ENCODE results near the gene CLEC16A. TPM values are rescaled to one million over a fixed set of nuclear protein-coding genes. Genes with fewer than 3 reads are reported as not detected.

The CLEC16A gene
- polyA plus RNA-seq, 1 experiment = 11.9 TPM

DNA sequence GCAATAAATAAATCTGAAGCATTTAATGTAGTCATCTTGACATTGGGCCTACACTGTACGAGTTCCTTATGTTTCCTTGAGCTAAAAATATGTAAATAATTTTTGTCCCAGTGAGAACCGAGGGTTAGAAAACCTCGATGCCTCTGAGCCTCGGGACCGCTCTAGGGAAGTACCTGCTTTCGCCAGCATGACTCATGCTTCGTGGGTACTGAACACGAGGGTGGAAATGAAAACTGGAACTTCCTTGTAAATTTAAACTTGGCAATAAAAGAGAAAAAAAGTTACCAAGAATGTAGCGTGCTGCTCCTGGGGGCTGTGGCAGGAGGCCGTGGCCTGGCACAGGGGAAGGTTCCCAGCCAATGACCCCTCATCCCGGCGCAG is 237.5 kb downstream of the CLEC16A start:
- H3K27ac ChIP-seq (ENCODE audit: low read depth, low read length) = peak overlapping the region; percentile 31
- ChIA-PET CTCF (no interaction called here), POLR2A (no interaction called here)
- TF ChIP-seq, protein P1, sequence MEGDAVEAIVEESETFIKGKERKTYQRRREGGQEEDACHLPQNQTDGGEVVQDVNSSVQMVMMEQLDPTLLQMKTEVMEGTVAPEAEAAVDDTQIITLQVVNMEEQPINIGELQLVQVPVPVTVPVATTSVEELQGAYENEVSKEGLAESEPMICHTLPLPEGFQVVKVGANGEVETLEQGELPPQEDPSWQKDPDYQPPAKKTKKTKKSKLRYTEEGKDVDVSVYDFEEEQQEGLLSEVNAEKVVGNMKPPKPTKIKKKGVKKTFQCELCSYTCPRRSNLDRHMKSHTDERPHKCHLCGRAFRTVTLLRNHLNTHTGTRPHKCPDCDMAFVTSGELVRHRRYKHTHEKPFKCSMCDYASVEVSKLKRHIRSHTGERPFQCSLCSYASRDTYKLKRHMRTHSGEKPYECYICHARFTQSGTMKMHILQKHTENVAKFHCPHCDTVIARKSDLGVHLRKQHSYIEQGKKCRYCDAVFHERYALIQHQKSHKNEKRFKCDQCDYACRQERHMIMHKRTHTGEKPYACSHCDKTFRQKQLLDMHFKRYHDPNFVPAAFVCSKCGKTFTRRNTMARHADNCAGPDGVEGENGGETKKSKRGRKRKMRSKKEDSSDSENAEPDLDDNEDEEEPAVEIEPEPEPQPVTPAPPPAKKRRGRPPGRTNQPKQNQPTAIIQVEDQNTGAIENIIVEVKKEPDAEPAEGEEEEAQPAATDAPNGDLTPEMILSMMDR (IDR thresholded peaks at IDR 0.05; ENCODE audit: low read depth, low read length) = no peak
- no peaks in the 10 kb centered on the region; the same call in 1 of the 2 replicates for H3K9me3 ChIP-seq (ENCODE audit: control insufficient read depth, insufficient read depth, low read length)
- H3K27me3 ChIP-seq (ENCODE audit: control insufficient read depth, insufficient read depth, low read length) = no peaks in the 10 kb centered on the region
- no peak overlapping the region for H3K4me3 ChIP-seq (ENCODE audit: low read depth, low read length)
- no peak for DNase-seq (ENCODE audit: low read depth, low spot score)

DNA sequence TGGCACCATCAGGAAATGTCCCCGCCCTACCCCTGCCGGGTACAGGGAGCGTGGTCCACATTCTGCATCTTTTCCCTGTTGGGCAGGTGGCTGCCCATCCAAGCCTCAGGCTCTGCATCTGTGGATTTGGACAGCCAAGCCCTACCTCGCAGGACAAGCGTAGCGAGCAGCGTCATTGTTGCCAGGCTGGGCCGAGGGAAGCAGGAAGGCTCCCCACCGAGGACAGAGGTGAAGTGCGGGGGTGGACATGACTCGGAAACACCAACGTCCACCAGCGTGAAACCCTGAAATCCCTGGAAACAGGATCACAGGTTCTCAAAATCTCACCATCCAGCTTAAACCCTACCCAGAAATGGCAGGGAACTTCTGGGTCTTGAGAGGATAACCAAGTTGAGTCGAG is 238.0 kb downstream of the CLEC16A start:
- Histone ChIP-seq H3K27me3 (ENCODE audit: control insufficient read depth, insufficient read depth, low read length) (no peaks in the 10 kb centered on the region), H3K27ac (ENCODE audit: low read depth, low read length) (peak overlapping the region; percentile 31), H3K4me3 (ENCODE audit: low read depth, low read length) (no peak overlapping the region), H3K9me3 (ENCODE audit: control insufficient read depth, insufficient read depth, low read length) (no peaks in the 10 kb centered on the region; the same call in 1 of the 2 replicates)
- ChIA-PET POLR2A (no interaction called here), CTCF (interaction anchor here (0.8 kb wide), 1 partner anchor 73 kb away, joined by 3 read pairs; no protein-coding TSS in a partner anchor)
- DNase-seq (ENCODE audit: low read depth, low spot score) = no peak
- TF ChIP-seq, protein P1 (IDR thresholded peaks at IDR 0.05; ENCODE audit: low read depth, low read length) = no peak

DNA sequence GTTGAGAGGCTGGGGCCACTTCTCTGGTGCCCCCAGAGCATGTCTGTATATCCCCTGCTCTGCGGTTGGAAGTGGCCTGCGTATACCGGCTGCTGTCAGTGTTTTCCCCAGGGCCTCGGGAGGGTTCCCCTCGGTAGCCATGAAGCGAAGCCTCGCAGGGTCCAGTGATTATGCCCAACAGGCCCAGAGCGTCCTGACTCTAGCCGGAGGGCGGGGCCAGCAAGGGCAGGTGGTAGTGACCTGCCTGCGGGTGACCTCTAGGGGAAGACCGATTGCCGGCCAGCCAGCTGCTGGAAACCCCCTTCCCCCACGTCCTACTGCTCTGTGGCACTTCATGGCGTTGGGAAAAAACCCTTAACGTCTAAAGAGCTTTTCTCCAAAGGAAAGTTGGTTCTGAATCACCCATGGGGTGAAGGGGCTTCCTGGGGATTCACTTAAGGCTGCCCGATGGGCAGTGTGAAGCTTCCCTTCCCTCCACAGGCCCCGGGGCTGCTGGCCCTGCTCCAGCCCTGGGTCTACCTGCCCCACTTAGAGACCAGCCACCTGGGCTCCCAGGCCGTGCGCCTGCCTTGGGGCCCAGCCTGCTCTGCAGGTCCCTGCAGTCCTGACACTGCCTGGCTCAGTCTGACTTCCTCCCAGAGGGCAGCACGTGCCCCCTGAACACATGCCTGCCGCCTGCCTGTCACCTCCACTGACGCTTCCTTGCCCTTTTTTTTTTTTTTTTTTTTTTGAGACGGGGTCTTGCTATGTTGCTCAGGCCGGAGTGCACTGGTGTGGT is 238.9 kb downstream of the CLEC16A start:
- ChIA-PET POLR2A (interaction anchor here (0.5 kb wide), 1 partner anchor 152 kb away, joined by 3 read pairs; no protein-coding TSS in a partner anchor), CTCF (interaction anchor here (0.8 to 1.0 kb wide), 2 partner anchors 12 to 72 kb away, joined by 3 to 4 read pairs; no protein-coding TSS in a partner anchor)

DNA sequence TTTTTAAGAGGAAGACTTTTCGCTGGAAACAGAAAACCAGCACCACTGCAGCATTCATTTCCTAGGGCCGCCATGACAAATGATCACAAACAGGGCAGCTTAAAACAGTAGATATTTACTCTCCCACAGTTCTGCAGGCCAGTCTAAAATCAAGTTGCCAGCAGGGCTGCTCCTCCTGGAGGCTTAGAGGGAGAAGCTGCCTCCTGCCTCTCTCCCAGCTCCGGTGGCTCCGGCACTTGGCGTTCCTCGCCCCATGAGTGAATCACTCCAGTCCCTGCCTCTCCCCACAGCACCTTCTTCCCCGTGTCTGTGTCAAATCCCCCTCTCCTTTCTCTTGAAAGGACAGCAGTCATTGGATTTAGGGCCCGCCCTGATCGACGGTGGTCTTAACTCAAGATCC is 239.6 kb downstream of the CLEC16A start:
- no peaks in the 10 kb centered on the region; the same call in 1 of the 2 replicates for H3K9me3 ChIP-seq (ENCODE audit: control insufficient read depth, insufficient read depth, low read length)
- POLR2A ChIA-PET = interaction anchor here (0.5 kb wide), 1 partner anchor 151 kb away, joined by 3 read pairs; no protein-coding TSS in a partner anchor

More for the DNA sequence above, 238.9 kb downstream of the CLEC16A start:
- H3K27ac ChIP-seq (ENCODE audit: low read depth, low read length) = no peak overlapping the region
- no peak for DNase-seq (ENCODE audit: low read depth, low spot score)
- no peaks in the 10 kb centered on the region for H3K27me3 ChIP-seq (ENCODE audit: control insufficient read depth, insufficient read depth, low read length)
- no peaks in the 10 kb centered on the region; the same call in 1 of the 2 replicates for H3K9me3 ChIP-seq (ENCODE audit: control insufficient read depth, insufficient read depth, low read length)
- no peak overlapping the region for H3K4me3 ChIP-seq (ENCODE audit: low read depth, low read length)
- TF ChIP-seq, protein P1 (IDR thresholded peaks at IDR 0.05; ENCODE audit: low read depth, low read length) = no peak

More for the DNA sequence above, 239.6 kb downstream of the CLEC16A start:
- no peak for DNase-seq (ENCODE audit: low read depth, low spot score)
- Histone ChIP-seq H3K27ac (ENCODE audit: low read depth, low read length) (no peak overlapping the region), H3K4me3 (ENCODE audit: low read depth, low read length) (no peak overlapping the region), H3K27me3 (ENCODE audit: control insufficient read depth, insufficient read depth, low read length) (no peaks in the 10 kb centered on the region)
- TF ChIP-seq, protein P1 (IDR thresholded peaks at IDR 0.05; ENCODE audit: low read depth, low read length) = no peak
- CTCF ChIA-PET = no interaction called here
